WERI-Rb-1 (cell line): ENCODE data around the gene MAFG.

Experiments
- DNase-seq: peaks from one replicate; pipeline ENCODE4 v3.0.0-alpha.2; 2020
- H3K27ac ChIP-seq: fragments of 250-450 bp; sonication (Bioruptor Pico); 2 replicates; pipeline ENCODE4 v1.5.1; 2020; ENCODE audit warnings: mild to moderate bottlenecking, moderate library complexity
- H3K27me3 ChIP-seq: fragments of 250-450 bp; sonication (Bioruptor Pico); 2 replicates; pipeline ENCODE4 v1.5.1; 2021; ENCODE audit warnings: mild to moderate bottlenecking, low read depth, moderate library complexity; ENCODE audit not compliant: insufficient read depth, severe bottlenecking
- H3K36me3 ChIP-seq: fragments of 250-450 bp; sonication (Bioruptor Pico); 2 replicates; pipeline ENCODE4 v1.5.1; 2020; ENCODE audit warnings: mild to moderate bottlenecking, moderate library complexity
- H3K4me3 ChIP-seq: 2 replicates; pipeline ENCODE4 v1.5.1; 2011; ENCODE audit warnings: low read depth, mild to moderate bottlenecking, control low read depth, low read length
- H3K9me3 ChIP-seq: fragments of 250-450 bp; sonication (Bioruptor Pico); 2 replicates; pipeline ENCODE4 v1.5.1; 2021; ENCODE audit warnings: mild to moderate bottlenecking, moderate library complexity; ENCODE audit not compliant: severe bottlenecking
- CTCF ChIP-seq: IDR thresholded peaks from 2 replicates; pipeline ENCODE4 v1.5.1; 2011; ENCODE audit warnings: low read depth, mild to moderate bottlenecking, control low read depth, inconsistent platforms, low read length

Gene MAFG

GRCh38 chr17:81870131-81870980, 57.2 kb downstream of the MAFG start:
- DNase-seq: no peak
- Histone ChIP-seq H3K9me3 (no peaks in the 10 kb centered on the region), H3K27me3 (no peaks in the 10 kb centered on the region), H3K36me3 (peaks cover 48% of the 10 kb centered on the region), H3K4me3 (peak overlapping the region; percentile 89), H3K27ac (peak overlapping the region; percentile 56)
- no peak for TF ChIP-seq CTCF

- no peaks in the 10 kb centered on the region for H3K9me3 ChIP-seq
- peaks cover 50% of the 10 kb centered on the region for H3K36me3 ChIP-seq
- H3K27ac ChIP-seq: peak overlapping the region; percentile 56
- no peaks in the 10 kb centered on the region for H3K27me3 ChIP-seq
- DNase-seq: peak; percentile 76
- peak overlapping the region; percentile 89 for H3K4me3 ChIP-seq
- TF ChIP-seq CTCF: peak; percentile 94
Measured at GRCh38 chr17:81869221-81870130, 58.1 kb downstream of the MAFG start.

- Histone ChIP-seq H3K27me3 (no peaks in the 10 kb centered on the region), H3K36me3 (peaks cover 51% of the 10 kb centered on the region), H3K4me3 (no peak overlapping the region), H3K9me3 (no peaks in the 10 kb centered on the region), H3K27ac (peak overlapping the region; percentile 56)
- TF ChIP-seq CTCF: no peak
- DNase-seq: peak; percentile 66
Measured at GRCh38 chr17:81868674-81869220, 58.8 kb downstream of the MAFG start.
